DMS 273 (cell line): Measurements from ENCODE around the gene ST8SIA1.

Experiments
- DNase-seq: peaks from one replicate; lab custom pipeline; 2025; ENCODE audit not compliant: unreplicated experiment; lab: John Stamatoyannopoulos, UW

The ST8SIA1 gene

GRCh38 chr12:22246217-22246846, 88.2 kb downstream of the ST8SIA1 start:
- no peak for DNase-seq

DNA sequence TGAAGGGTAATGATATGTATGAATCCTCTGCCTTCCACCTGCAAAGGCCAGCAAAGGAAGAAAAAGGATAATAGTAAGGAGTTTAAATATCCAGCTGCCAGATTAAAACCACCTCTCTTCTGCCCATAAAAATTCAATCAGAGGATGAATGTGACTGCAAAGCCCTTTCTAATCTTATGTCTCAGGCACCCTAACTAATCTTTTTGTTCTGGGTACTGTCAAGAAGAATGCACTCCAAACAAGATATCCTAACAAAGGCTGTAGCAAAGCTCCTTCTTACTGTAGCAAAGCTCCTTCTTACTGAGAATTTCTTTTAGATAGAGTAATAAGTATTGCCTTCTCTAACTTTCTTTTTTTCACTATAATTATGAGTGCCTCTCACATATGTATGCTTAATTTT, 91.8 kb downstream of the ST8SIA1 start:
- no peak for DNase-seq

DNA sequence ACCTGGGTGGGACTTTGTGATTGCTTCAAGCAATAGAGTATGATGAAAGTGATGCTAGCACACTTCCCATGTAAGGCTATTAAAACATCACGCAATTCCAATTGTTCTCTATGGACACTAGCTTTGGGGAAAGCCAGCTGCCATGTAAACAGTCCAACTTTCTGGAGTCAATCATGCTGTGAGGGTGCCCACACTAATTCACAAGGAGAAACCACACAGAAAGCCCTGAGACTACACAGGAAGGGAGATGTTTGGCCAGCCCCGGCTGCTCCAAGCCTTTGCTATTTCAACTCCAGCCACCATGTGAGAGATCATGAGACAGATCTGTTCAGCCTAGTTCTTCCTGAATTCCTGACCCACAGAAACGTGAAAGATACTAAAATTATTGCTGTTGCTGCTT, 96.3 kb downstream of the ST8SIA1 start:
- no peak for DNase-seq

DNA sequence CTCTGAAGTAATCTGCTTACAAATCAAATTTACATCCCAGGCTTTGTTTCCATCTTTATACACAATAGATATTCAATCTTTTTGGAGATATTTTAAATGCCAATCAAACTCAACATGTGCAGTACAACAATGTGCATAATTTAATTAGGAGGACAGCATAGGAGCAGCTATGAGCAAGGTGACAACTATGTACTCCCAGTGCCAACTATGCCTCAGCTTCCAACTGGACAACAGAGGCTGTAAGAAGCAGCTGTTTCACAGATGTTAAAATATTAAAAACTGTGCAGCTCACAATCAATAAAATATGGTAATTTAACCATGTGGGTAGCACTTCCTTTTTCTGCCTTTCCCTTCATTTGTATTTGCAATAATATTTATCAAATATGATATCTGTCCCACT, 99.9 kb downstream of the ST8SIA1 start:
- DNase-seq: no peak

DNA sequence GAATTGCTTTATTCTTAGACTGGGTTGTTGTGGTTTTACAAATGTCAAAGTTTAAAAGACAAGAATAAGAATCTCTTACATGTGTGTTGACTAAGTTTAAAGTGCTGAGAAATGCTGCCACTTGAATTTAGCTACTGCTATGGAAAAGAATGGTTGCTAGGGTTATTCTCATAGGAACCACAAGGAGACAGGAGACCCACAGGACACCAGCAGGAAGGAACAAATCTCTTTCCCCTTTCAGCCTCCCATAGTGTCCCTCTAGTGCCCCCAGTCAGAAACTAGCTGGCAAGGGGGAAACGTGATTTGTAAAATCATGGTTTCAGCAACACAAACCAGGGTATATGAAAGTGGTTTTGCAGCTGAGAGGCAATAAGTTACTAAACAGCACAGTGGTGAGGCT, 102.7 kb downstream of the ST8SIA1 start:
- DNase-seq: no peak

DNA sequence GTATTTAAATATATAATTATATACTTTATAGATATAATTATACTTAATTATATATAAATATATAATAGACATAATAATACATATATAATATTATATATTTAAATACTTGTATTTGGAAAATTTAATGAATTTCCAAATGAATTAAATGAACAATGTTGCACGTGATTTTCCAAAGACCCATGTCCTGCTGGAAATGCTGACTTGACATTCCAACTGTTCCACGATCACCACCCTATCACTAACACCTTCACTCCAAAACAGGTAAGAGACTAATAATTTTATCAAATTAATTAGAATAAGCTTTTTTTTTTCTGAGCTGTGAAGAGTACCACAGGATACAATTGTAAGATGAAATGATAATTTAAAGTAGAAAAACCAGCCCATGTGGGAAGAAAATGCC, 103.4 kb downstream of the ST8SIA1 start:
- no peak for DNase-seq

- no peak for DNase-seq
Observed at GRCh38 chr12:22230280-22230794, 104.2 kb downstream of the ST8SIA1 start.

DNA sequence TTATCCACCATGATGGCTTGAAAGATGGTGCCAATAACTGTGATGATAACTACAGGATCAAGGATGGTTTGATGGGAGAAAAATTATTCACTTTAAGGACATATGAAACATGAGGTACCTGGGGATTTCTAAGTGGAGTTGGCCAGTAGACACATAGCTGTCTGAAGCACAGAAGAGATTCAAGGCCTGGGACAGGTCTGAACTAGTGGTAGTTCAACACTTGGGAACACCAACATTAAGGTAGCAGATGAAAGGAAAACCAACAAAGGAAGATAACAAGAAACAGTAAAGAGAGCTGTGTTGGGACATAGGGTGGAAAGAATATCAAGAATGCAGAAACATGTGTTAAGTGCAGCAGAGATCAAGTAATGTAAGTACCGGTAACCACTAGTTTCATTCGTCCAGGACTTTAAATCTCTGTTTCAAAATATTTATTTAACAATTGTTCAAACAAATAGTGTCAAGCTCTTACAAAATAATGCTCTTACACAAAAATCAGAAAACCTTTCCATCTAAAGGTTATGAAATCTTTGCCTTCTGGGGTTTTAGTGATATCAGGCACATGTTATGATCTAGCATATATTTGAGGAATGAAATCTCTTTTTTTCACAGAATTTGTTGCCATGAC, 104.7 kb downstream of the ST8SIA1 start:
- DNase-seq: no peak

DNA sequence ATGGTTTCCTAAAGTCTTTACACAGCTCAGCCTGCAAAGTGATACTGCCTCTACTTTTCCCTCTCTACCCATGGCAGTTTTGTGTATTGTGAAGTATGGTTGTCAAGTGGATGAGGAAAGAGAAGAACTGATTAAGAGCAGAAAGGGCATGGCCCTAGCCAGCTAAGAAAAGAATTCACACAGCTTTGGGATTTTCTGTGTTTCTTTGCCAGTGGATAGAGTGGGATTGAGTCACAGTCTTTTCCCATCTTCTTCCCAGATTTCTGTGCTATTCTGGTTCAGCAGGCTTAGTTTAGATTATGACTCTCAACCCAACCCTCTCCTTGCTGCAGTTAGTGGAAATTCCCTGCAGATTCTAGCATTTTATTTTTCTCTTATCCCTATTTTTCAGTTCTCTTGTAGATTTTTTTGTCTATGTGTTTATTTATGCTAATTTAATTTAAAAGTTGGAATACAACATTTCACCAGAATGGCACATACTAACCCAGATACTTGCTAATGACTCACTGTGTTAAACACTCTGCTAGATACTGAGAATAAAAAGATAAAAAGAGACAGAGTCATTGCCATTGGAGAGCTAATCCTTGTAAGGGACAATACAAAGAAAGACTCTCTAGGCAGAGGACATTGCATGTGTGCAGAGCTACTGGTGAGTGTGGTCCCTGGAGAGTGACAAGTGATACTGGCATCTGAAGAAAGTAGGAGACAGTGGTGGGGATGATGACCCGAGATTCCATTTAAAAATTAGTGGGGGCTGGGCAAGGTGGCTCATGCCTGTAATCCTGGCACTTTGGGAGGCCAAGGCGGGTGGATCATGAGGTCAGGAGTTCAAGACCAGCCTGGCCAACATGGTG, 106.3 kb downstream of the ST8SIA1 start:
- DNase-seq: no peak

DNA sequence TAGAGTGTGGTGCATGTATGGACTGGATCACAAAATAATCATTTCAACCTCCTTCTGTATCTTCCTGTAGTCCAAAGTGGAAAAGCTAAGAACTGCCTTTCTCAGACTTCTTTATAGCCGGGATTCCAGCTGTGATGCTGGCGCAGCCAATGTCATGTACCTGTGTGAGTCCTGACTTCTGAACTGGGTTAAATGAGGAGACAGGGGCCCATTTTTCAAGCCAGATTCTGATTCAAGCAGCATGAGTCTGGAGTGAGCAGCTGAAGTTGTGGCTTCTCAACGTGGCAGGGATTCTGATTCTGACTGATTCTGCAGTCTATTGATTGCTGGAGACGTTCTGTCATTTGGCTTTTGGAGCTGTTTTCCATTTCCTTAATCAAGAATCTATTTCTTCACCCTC, 111.2 kb downstream of the ST8SIA1 start:
- no peak for DNase-seq

- no peak for DNase-seq
Observed at GRCh38 chr12:22217556-22217955, 117.0 kb downstream of the ST8SIA1 start.

DNA sequence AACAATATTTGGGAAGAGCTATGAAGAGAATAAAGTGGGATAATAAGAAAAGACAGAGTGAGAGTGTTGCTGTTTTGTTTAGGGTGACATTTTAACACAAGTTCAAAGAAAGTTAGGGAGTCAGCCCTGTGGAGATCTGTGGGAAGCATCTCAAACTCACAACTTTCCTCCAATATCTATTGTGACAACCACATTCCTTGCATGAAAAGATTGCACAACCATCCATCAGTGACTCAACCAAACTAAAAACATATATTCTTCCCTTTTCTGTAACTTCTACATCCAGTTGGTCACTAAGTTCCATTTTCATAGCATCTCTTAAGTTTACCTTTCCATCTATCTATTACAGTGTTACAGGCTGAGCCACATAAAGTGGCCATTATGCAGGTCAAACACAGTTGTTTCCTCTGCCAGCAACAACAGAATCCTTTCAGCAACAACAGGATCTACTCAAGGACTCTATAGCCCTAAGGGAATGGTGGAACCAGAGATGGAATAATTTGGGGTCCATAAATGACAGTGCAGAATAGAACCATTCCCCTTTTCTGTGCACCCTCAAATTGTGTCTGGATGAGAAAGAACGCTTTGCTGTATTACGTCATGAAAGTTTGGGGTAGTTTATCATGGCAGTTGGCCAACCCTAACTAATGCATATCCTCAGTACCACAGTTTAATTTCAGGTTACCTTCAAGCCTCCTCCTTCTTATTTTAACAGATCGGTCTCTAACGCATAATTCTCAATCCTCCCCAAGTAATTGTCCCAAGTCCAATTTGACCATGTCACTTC, 118.8 kb downstream of the ST8SIA1 start:
- no peak for DNase-seq

DNA sequence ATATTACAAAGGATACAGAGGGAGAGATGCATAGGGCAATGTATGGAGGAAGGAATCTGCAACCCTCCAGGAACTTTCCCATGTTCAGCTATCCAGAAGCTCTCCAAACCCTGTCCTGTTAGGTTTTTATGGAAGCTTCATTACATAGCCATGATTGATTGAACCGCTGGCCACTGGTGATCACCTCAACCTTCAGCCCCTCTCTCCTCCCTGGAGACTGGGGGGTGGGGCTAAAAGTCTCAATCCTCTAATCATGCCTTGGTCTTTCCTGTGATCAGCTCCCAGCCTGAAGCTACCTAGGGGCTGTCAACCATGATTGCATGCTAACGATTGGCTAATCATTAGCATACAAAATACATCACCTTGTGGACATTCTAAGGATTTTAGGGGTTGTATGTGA, 123.4 kb downstream of the ST8SIA1 start:
- no peak for DNase-seq

DNA sequence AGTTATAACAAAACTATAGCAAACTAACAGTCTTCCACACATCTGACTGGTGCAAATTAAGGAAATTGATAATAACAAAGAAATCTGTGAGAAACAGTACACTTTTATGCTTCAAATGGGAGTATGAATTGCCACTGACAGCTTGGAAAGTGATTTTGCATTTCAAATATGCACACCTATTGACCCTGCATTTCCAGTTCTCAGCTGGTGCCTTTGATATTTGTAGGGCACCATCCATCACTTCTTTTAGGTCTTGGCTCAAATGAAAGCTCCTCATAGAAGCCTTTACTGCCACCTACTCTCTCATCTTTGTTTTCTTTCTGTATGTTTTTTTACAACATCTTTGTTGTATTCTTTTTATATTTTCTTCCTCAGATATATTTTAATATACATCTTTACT, 125.1 kb downstream of the ST8SIA1 start:
- DNase-seq: no peak

GRCh38 chr12:22206111-22206728, 128.3 kb downstream of the ST8SIA1 start:
- DNase-seq: no peak

DNA sequence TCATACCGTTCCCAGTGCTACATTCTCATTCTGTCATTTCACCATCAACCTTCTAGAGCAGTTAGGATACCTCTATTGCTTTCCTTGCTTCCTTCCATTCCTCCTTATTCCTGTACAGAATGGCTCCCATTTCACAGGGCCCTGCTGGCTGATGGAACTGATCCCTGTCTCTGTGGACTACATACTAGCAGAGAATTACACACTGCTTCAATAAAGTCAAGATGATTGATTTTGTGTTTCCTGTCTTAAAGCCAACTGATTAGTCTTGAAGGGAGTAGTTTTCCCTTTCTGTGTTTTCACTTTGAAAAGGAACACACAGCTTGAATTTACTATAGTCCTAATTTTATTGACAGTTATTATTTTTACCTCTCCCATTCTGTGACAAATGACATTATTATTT, 130.1 kb downstream of the ST8SIA1 start:
- DNase-seq: no peak

DNA sequence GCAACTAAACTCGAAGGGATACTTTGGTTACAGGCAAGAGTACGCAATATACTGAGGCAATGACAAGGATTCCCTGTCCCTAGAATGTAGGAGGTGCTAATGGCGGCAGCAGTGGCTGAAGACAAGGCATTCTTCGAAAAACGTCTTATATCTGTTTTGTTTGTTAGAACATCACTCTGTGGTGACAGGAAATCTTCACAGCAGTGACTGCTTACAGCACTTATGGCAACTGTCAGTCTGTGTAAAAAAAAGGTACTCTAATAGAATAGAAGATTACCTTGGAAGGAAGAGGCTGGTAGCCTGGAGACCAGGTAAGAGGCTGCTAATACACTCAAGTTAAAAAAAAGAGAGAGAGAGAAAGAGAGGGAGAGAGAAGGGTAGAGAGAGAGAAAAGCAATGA, 131.7 kb downstream of the ST8SIA1 start:
- DNase-seq: no peak

- no peak for DNase-seq
Observed at GRCh38 chr12:22201101-22201500, 133.4 kb downstream of the ST8SIA1 start.

- DNase-seq: no peak
Observed at GRCh38 chr12:22196236-22196635, 138.3 kb downstream of the ST8SIA1 start.

- no peak for DNase-seq
Observed at GRCh38 chr12:22190969-22191368, 143.5 kb downstream of the ST8SIA1 start.

- no peak for DNase-seq
Observed at GRCh38 chr12:22188431-22188830, 146.1 kb downstream of the ST8SIA1 start.
